HG02610 (cell line): Measurements from ENCODE around the gene HOXB13.
"Not testable (repeated sequence)": the region's sequence is repeated elsewhere in the genome, so short reads cannot be mapped to it uniquely, and the experiment has no call there.

Source experiments
- ATAC-seq: cut with Tn5 transposase; IDR thresholded peaks from one replicate; pipeline ENCODE4 v1.9.1; 2021; ENCODE audit warnings: mild to moderate bottlenecking, moderate library complexity; ENCODE audit not compliant: unreplicated experiment

The HOXB13 gene

GRCh38 chr17:48726916-48727286 is 1.6 kb downstream of the HOXB13 start:
- no peak for ATAC-seq

- no peak for ATAC-seq
Observed at GRCh38 chr17:48726114-48726915, 2.2 kb downstream of the HOXB13 start.

GRCh38 chr17:48725288-48726064 is 3.1 kb downstream of the HOXB13 start:
- ATAC-seq = no peak

- no peak for ATAC-seq
Observed at GRCh38 chr17:48725004-48725287, 3.6 kb downstream of the HOXB13 start.

GRCh38 chr17:48724251-48725003 is 4.1 kb downstream of the HOXB13 start:
- peak; percentile 46 for ATAC-seq

GRCh38 chr17:48723423-48724250 is 4.9 kb downstream of the HOXB13 start:
- no peak for ATAC-seq

- ATAC-seq = no peak
Observed at GRCh38 chr17:48722915-48723422, 5.6 kb downstream of the HOXB13 start, which contains the start of gene PRAC2. Gene PRAC2, plus strand, starts transcription at chr17:48723185. Its CDS starts 1,226 bp downstream, at chr17:48724411.

GRCh38 chr17:48722201-48722907 is 6.2 kb downstream of the HOXB13 start, which contains the start of gene PRAC1:
Gene PRAC1, minus strand, starts transcription at chr17:48722518. Its CDS starts 126 bp downstream, at chr17:48722392.
- no peak for ATAC-seq

GRCh38 chr17:48721009-48721402 is 7.5 kb downstream of the HOXB13 start:
- no peak for ATAC-seq

GRCh38 chr17:48720266-48721008 is 8.1 kb downstream of the HOXB13 start:
- ATAC-seq = no peak

GRCh38 chr17:48719642-48720265 is 8.8 kb downstream of the HOXB13 start:
- ATAC-seq = no peak

- ATAC-seq = no peak
Observed at GRCh38 chr17:48718761-48719641, 9.5 kb downstream of the HOXB13 start.

GRCh38 chr17:48718227-48718760 is 10.3 kb downstream of the HOXB13 start:
- ATAC-seq = no peak

- ATAC-seq = no peak
Observed at GRCh38 chr17:48717367-48718226, 11.0 kb downstream of the HOXB13 start.

GRCh38 chr17:48716549-48716948 is 12.0 kb downstream of the HOXB13 start:
- not testable (repeated sequence) for ATAC-seq
